BLaER1 treated with 17β-estradiol and CSF1 and Interleukin-3, amounts not matched to agents 10 nM and 100 nM (cell line): ENCODE measurements around the gene C11orf42.

Experiments used
- H3K27ac ChIP-seq, 11 experiments: shearing (Covaris generic); formaldehyde crosslinking; 2 replicates each; pipeline ENCODE4 v1.8.1; 2022
- H3K27me3 ChIP-seq, 11 experiments: shearing (Covaris generic); formaldehyde crosslinking; 2 replicates each; pipeline ENCODE4 v1.8.1; 2022
- H3K36me3 ChIP-seq, 11 experiments: shearing (Covaris generic); formaldehyde crosslinking; 2 replicates each; pipeline ENCODE4 v1.8.1; 2022
- H3K4me1 ChIP-seq, 10 experiments: shearing (Covaris generic); formaldehyde crosslinking; 2 replicates each; pipeline ENCODE4 v1.8.1; 2022
- H3K4me2 ChIP-seq, 11 experiments: shearing (Covaris generic); formaldehyde crosslinking; 2 replicates each; pipeline ENCODE4 v1.8.1; 2022
- H3K4me3 ChIP-seq, 10 experiments: shearing (Covaris generic); formaldehyde crosslinking; 2 replicates each; pipeline ENCODE4 v1.8.1; 2022
- H3K9ac ChIP-seq, 11 experiments: shearing (Covaris generic); formaldehyde crosslinking; 2 replicates each; pipeline ENCODE4 v1.8.1; 2022
- H3K9me3 ChIP-seq, 11 experiments: shearing (Covaris generic); formaldehyde crosslinking; replicated peaks in 1 of 11; 2 replicates each; pipeline ENCODE4 v1.8.1; 2022
- H4K20me1 ChIP-seq, 11 experiments: shearing (Covaris generic); formaldehyde crosslinking; 2 replicates each; pipeline ENCODE4 v1.8.1; 2022
- Cebpa-rat ChIP-seq, 11 experiments: shearing (Covaris generic); IDR thresholded peaks; 2 replicates each; pipeline ENCODE4 v1.8.1; 2022

The C11orf42 gene

GRCh38 chr11:6210274-6210955 is 5.1 kb downstream of the C11orf42 start:
- no peaks in the 10 kb centered on the region for H3K9me3 ChIP-seq
- no peaks in the 10 kb centered on the region; a peak in 1 of 22 replicates for H4K20me1 ChIP-seq
- no peak overlapping the region for H3K4me3 ChIP-seq
- H3K4me1 ChIP-seq = peaks cover 0 to 33% (median 11%) of the 10 kb centered on the region in 10 experiments; a peak in 12 of 20 replicates
- H3K27ac ChIP-seq = no peak overlapping the region
- no peaks in the 10 kb centered on the region for H3K27me3 ChIP-seq
- no peak overlapping the region for H3K4me2 ChIP-seq
- H3K9ac ChIP-seq = no peak overlapping the region
- TF ChIP-seq Cebpa-rat (IDR thresholded peaks at IDR 0.05) = no peak
- H3K36me3 ChIP-seq = peaks cover 72 to 98% (median 88%) of the 10 kb centered on the region in 11 experiments

- Histone ChIP-seq H3K9me3 (no peaks in the 10 kb centered on the region), H3K9ac (no peak overlapping the region), H3K4me1 (peaks cover 3 to 42% (median 14%) of the 10 kb centered on the region in 10 experiments; a peak in 17 of 20 replicates), H3K4me3 (no peak overlapping the region), H3K27ac (no peak overlapping the region), H4K20me1 (no peaks in the 10 kb centered on the region), H3K4me2 (peak overlapping the region in 1 of 11 experiments; percentile 12; a peak in 1 of 22 replicates), H3K27me3 (no peaks in the 10 kb centered on the region), H3K36me3 (peaks cover 86 to 99% (median 97%) of the 10 kb centered on the region in 11 experiments)
- no peak for TF ChIP-seq Cebpa-rat (IDR thresholded peaks at IDR 0.05)
Measured at GRCh38 chr11:6214530-6214929, 9.2 kb downstream of the C11orf42 start.

GRCh38 chr11:6216501-6216900 is 11.1 kb downstream of the C11orf42 start:
- Histone ChIP-seq H4K20me1 (no peaks in the 10 kb centered on the region), H3K27ac (no peak overlapping the region), H3K27me3 (no peaks in the 10 kb centered on the region), H3K4me3 (no peak overlapping the region), H3K4me2 (no peak overlapping the region), H3K36me3 (peaks cover 81 to 99% (median 97%) of the 10 kb centered on the region in 11 experiments), H3K9me3 (no peaks in the 10 kb centered on the region), H3K4me1 (peaks cover 5 to 58% (median 22%) of the 10 kb centered on the region in 10 experiments; a peak in 17 of 20 replicates), H3K9ac (no peak overlapping the region)
- TF ChIP-seq Cebpa-rat (IDR thresholded peaks at IDR 0.05) = no peak

- Histone ChIP-seq H3K36me3 (peaks cover 87 to 99% (median 98%) of the 10 kb centered on the region in 11 experiments), H3K9ac (no peak overlapping the region), H3K4me3 (no peak overlapping the region), H3K4me2 (no peak overlapping the region), H4K20me1 (no peaks in the 10 kb centered on the region), H3K4me1 (peaks cover 5 to 53% (median 13%) of the 10 kb centered on the region in 10 experiments; a peak in 17 of 20 replicates), H3K27me3 (no peaks in the 10 kb centered on the region), H3K27ac (no peak overlapping the region), H3K9me3 (no peaks in the 10 kb centered on the region)
- no peak for TF ChIP-seq Cebpa-rat (IDR thresholded peaks at IDR 0.05)
Measured at GRCh38 chr11:6217722-6218121, 12.4 kb downstream of the C11orf42 start.

GRCh38 chr11:6219359-6219758 is 14.0 kb downstream of the C11orf42 start:
- H3K27ac ChIP-seq = peak overlapping the region in 1 of 11 experiments; percentile 23; a peak in 1 of 22 replicates
- peak overlapping the region in 9 of 11 experiments; percentile 2 to 64 (median 49); a peak in 16 of 22 replicates for H3K4me2 ChIP-seq
- no peaks in the 10 kb centered on the region for H3K27me3 ChIP-seq
- H3K9ac ChIP-seq = no peak overlapping the region
- H3K9me3 ChIP-seq = no peaks in the 10 kb centered on the region
- H4K20me1 ChIP-seq = peaks cover 0 to 9% (median 0%) of the 10 kb centered on the region in 11 experiments; a peak in 5 of 22 replicates
- peaks cover 5 to 37% (median 12%) of the 10 kb centered on the region in 10 experiments; a peak in 17 of 20 replicates for H3K4me1 ChIP-seq
- no peak overlapping the region for H3K4me3 ChIP-seq
- TF ChIP-seq Cebpa-rat (IDR thresholded peaks at IDR 0.05) = no peak
- peaks cover 90 to 100% (median 98%) of the 10 kb centered on the region in 11 experiments for H3K36me3 ChIP-seq

- Histone ChIP-seq H3K4me1 (peaks cover 12 to 48% (median 21%) of the 10 kb centered on the region in 10 experiments; a peak in 19 of 20 replicates), H4K20me1 (peaks cover 0 to 44% (median 10%) of the 10 kb centered on the region in 11 experiments; a peak in 10 of 22 replicates), H3K9me3 (no peaks in the 10 kb centered on the region), H3K4me3 (no peak overlapping the region), H3K36me3 (peaks cover 52 to 67% (median 63%) of the 10 kb centered on the region in 11 experiments), H3K4me2 (no peak overlapping the region), H3K27me3 (no peaks in the 10 kb centered on the region), H3K9ac (no peak overlapping the region), H3K27ac (no peak overlapping the region)
- TF ChIP-seq Cebpa-rat (IDR thresholded peaks at IDR 0.05) = no peak
Measured at GRCh38 chr11:6223854-6224253, 18.5 kb downstream of the C11orf42 start.

- H3K4me3 ChIP-seq = no peak overlapping the region
- peaks cover 9 to 43% (median 18%) of the 10 kb centered on the region in 10 experiments; a peak in 19 of 20 replicates for H3K4me1 ChIP-seq
- H3K27me3 ChIP-seq = no peaks in the 10 kb centered on the region
- no peak overlapping the region for H3K9ac ChIP-seq
- H3K27ac ChIP-seq = no peak overlapping the region
- no peak for TF ChIP-seq Cebpa-rat (IDR thresholded peaks at IDR 0.05)
- H4K20me1 ChIP-seq = peaks cover 0 to 49% (median 10%) of the 10 kb centered on the region in 11 experiments; a peak in 10 of 22 replicates
- peaks cover 49 to 62% (median 58%) of the 10 kb centered on the region in 11 experiments for H3K36me3 ChIP-seq
- no peaks in the 10 kb centered on the region for H3K9me3 ChIP-seq
- no peak overlapping the region for H3K4me2 ChIP-seq
Measured at GRCh38 chr11:6224421-6224820, 19.1 kb downstream of the C11orf42 start.

- peak overlapping the region in 2 of 11 experiments; percentile 42 to 57; a peak in 1 of 22 replicates for H3K4me2 ChIP-seq
- H3K4me3 ChIP-seq = no peak overlapping the region
- H3K4me1 ChIP-seq = peaks cover 7 to 43% (median 12%) of the 10 kb centered on the region in 10 experiments; a peak in 17 of 20 replicates
- no peaks in the 10 kb centered on the region for H3K27me3 ChIP-seq
- H3K27ac ChIP-seq = no peak overlapping the region
- H3K9ac ChIP-seq = no peak overlapping the region
- peaks cover 0 to 55% (median 10%) of the 10 kb centered on the region in 11 experiments; a peak in 10 of 22 replicates for H4K20me1 ChIP-seq
- H3K36me3 ChIP-seq = peaks cover 44 to 60% (median 52%) of the 10 kb centered on the region in 11 experiments
- no peak for TF ChIP-seq Cebpa-rat (IDR thresholded peaks at IDR 0.05)
- no peaks in the 10 kb centered on the region for H3K9me3 ChIP-seq
Measured at GRCh38 chr11:6225024-6225423, 19.7 kb downstream of the C11orf42 start.

GRCh38 chr11:6225896-6226295 is 20.5 kb downstream of the C11orf42 start:
- Histone ChIP-seq H3K27me3 (no peaks in the 10 kb centered on the region), H3K9me3 (no peaks in the 10 kb centered on the region), H3K4me2 (peak overlapping the region in 9 of 11 experiments; percentile 4 to 57 (median 31); a peak in 12 of 22 replicates), H3K36me3 (peaks cover 36 to 55% (median 43%) of the 10 kb centered on the region in 11 experiments), H3K4me1 (peaks cover 7 to 43% (median 9%) of the 10 kb centered on the region in 10 experiments; a peak in 17 of 20 replicates), H4K20me1 (peaks cover 0 to 64% (median 17%) of the 10 kb centered on the region in 11 experiments; a peak in 10 of 22 replicates), H3K27ac (no peak overlapping the region), H3K9ac (no peak overlapping the region), H3K4me3 (no peak overlapping the region)
- TF ChIP-seq Cebpa-rat (IDR thresholded peaks at IDR 0.05) = no peak
